ENCODE results near the gene XCL1. TPM values are rescaled to one million over a fixed set of nuclear protein-coding genes. Genes with fewer than 3 reads are reported as not detected.

The XCL1 gene
- total RNA-seq, 2 donors from 2014 or later = 0.50 TPM; not detected in 1

DNA sequence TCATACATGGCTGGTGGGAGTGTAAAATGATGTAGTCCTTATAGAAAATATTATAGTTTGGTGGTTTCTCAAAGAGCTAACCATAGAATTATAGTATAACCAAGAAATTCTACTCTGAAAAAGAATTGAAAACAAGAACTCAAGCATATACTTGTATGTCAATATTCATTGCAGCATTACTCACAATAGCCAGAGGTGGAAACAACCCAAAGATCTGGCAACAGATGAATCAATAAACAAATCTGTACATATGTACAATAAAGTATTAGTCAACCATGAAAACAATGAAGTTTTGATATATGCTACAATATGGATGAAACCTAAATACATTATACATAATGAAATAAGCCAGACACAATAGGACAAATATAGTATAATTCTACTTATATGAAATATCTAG lies 29.7 kb downstream of the XCL1 start:
- Mint-ChIP-seq H3K27me3 (peaks cover 10% of the 10 kb centered on the region), H3K27ac (no peak overlapping the region), H3K9me3 (no peaks in the 10 kb centered on the region), H3K4me1 (no peaks in the 10 kb centered on the region), H3K36me3 (ENCODE audit: low read depth) (no peaks in the 10 kb centered on the region), H3K4me3 (no peak overlapping the region)
- ATAC-seq (replicated peaks) = no peak

GRCh38 chr1:168607872-168608428 lies 31.5 kb downstream of the XCL1 start:
- Mint-ChIP-seq H3K4me1 (no peaks in the 10 kb centered on the region), H3K9me3 (no peaks in the 10 kb centered on the region), H3K4me3 (no peak overlapping the region), H3K36me3 (ENCODE audit: low read depth) (no peaks in the 10 kb centered on the region), H3K27ac (no peak overlapping the region), H3K27me3 (peaks cover 10% of the 10 kb centered on the region)
- ATAC-seq (replicated peaks) = no peak

DNA sequence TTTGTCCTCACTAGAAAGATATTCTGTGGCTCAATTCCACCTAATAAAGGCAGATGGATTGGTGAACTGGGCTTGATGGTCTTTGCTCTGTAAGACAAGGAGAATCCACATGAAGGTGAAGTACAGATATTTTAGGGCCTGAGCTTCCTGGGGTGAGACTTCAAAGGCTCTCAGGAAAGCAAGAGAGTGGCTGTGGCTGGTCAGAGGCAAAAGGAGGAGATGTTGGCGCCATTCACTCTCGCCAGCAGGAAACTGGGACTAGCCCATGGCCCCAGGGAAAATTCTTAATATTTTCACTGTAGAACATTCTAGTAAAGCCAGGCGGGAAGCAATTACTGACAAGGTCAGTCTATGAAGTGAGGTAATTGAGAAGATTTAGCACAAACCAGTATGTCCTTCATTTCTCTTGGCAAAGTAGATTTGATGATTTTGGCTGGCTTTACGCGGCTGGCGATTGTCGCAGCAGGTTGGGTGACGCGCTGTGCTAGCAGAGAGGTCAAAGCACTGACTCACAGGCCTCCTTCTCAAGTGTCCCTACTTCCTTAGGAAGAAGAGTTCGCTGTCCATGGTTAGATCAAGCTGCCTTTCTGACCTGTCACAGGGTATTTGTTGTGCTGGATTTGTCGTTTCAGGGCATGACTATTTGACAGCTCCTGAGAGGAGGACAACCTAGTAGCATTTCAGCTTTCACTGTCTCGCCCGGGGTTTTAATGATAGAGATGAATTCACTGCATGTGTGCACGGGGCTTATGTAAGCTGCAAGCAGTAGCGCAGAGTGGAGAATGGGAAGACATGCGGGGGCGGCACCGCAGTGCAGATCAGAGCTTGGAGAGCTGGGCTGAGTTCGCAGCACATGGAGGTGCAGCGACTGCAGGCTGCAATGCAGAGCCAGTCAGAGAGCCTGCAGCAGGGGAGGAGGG lies 32.7 kb downstream of the XCL1 start:
- H3K4me1 Mint-ChIP-seq = no peaks in the 10 kb centered on the region
- no peaks in the 10 kb centered on the region for H3K36me3 Mint-ChIP-seq (ENCODE audit: low read depth)
- H3K27me3 Mint-ChIP-seq = peaks cover 13% of the 10 kb centered on the region
- no peak overlapping the region for H3K27ac Mint-ChIP-seq
- H3K4me3 Mint-ChIP-seq = no peak overlapping the region
- no peak for ATAC-seq (replicated peaks)
- no peaks in the 10 kb centered on the region for H3K9me3 Mint-ChIP-seq

- Mint-ChIP-seq H3K36me3 (ENCODE audit: low read depth) (no peaks in the 10 kb centered on the region), H3K4me1 (no peaks in the 10 kb centered on the region), H3K27me3 (peaks cover 13% of the 10 kb centered on the region), H3K9me3 (no peaks in the 10 kb centered on the region), H3K27ac (no peak overlapping the region), H3K4me3 (no peak overlapping the region)
- ATAC-seq (replicated peaks) = no peak
Measured at GRCh38 chr1:168609741-168610510, 33.5 kb downstream of the XCL1 start.

DNA sequence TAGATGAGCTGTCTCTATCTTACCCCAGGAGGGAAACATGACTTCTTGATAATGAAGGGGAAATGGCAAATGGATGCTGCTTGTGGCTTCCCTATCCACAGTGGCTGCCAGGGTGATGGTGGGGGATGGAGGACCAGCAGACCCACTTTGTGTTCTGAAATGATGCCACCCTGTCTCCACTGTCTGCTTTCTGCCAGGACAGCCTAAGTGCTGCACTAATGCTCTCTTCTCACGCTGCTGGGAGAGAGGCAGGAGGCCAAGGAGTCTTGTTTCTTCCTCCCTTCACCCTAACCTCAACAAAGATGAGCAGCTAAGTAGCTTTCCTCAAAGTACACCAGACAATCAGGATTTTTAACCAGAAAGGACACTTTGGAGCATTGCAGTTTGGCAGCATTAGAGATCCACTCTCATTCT lies 36.6 kb downstream of the XCL1 start:
- Mint-ChIP-seq H3K27ac (no peak overlapping the region), H3K36me3 (ENCODE audit: low read depth) (no peaks in the 10 kb centered on the region), H3K9me3 (no peaks in the 10 kb centered on the region), H3K4me3 (no peak overlapping the region), H3K27me3 (peaks cover 13% of the 10 kb centered on the region), H3K4me1 (no peaks in the 10 kb centered on the region)
- ATAC-seq (replicated peaks) = no peak

GRCh38 chr1:168613691-168614231 lies 37.4 kb downstream of the XCL1 start:
- no peaks in the 10 kb centered on the region for H3K9me3 Mint-ChIP-seq
- no peaks in the 10 kb centered on the region for H3K36me3 Mint-ChIP-seq (ENCODE audit: low read depth)
- H3K4me1 Mint-ChIP-seq = no peaks in the 10 kb centered on the region
- H3K27ac Mint-ChIP-seq = no peak overlapping the region
- ATAC-seq (replicated peaks) = no peak
- peaks cover 10% of the 10 kb centered on the region for H3K27me3 Mint-ChIP-seq
- H3K4me3 Mint-ChIP-seq = no peak overlapping the region

GRCh38 chr1:168614235-168614634 lies 37.8 kb downstream of the XCL1 start:
- Mint-ChIP-seq H3K36me3 (ENCODE audit: low read depth) (no peaks in the 10 kb centered on the region), H3K9me3 (no peaks in the 10 kb centered on the region), H3K4me1 (no peaks in the 10 kb centered on the region), H3K27me3 (peaks cover 8% of the 10 kb centered on the region), H3K4me3 (no peak overlapping the region), H3K27ac (no peak overlapping the region)
- ATAC-seq (replicated peaks) = no peak

DNA sequence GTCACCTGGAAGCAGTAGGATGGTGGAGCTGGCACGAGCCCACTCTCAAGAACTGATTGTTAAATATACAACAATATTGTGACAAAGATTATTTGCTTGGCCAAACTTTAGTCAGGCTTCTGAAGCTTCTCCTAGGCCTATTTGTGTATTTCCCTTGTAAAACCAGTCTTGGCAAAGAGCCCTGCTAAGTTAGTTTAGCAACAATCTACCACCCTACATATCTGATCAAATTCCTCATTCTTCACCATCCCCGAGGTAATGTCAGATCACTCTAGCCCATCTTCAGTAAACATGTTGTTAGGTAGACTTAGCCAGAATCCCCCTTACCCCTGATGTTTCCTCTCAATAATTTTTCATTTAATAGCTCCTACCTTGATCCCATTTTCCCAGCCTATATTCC lies 39.6 kb downstream of the XCL1 start:
- H3K27me3 Mint-ChIP-seq = peaks cover 3% of the 10 kb centered on the region
- no peak for ATAC-seq (replicated peaks)
- H3K36me3 Mint-ChIP-seq (ENCODE audit: low read depth) = no peaks in the 10 kb centered on the region
- no peaks in the 10 kb centered on the region for H3K4me1 Mint-ChIP-seq
- H3K9me3 Mint-ChIP-seq = no peaks in the 10 kb centered on the region
- H3K4me3 Mint-ChIP-seq = no peak overlapping the region
- H3K27ac Mint-ChIP-seq = no peak overlapping the region

- no peak for ATAC-seq (replicated peaks)
- H3K27me3 Mint-ChIP-seq = peaks cover 3% of the 10 kb centered on the region
- no peak overlapping the region for H3K27ac Mint-ChIP-seq
- H3K36me3 Mint-ChIP-seq (ENCODE audit: low read depth) = no peaks in the 10 kb centered on the region
- no peaks in the 10 kb centered on the region for H3K9me3 Mint-ChIP-seq
- no peaks in the 10 kb centered on the region for H3K4me1 Mint-ChIP-seq
- H3K4me3 Mint-ChIP-seq = no peak overlapping the region
Measured at GRCh38 chr1:168617974-168618750, 41.8 kb downstream of the XCL1 start.

GRCh38 chr1:168618886-168619285 lies 42.5 kb downstream of the XCL1 start:
- H3K4me1 Mint-ChIP-seq = no peaks in the 10 kb centered on the region
- H3K4me3 Mint-ChIP-seq = no peak overlapping the region
- no peaks in the 10 kb centered on the region for H3K9me3 Mint-ChIP-seq
- no peaks in the 10 kb centered on the region for H3K36me3 Mint-ChIP-seq (ENCODE audit: low read depth)
- H3K27ac Mint-ChIP-seq = no peak overlapping the region
- ATAC-seq (replicated peaks) = no peak
- H3K27me3 Mint-ChIP-seq = no peaks in the 10 kb centered on the region

- no peak overlapping the region for H3K4me3 Mint-ChIP-seq
- peaks cover under 1% of the 10 kb centered on the region for H3K27me3 Mint-ChIP-seq
- no peaks in the 10 kb centered on the region for H3K36me3 Mint-ChIP-seq (ENCODE audit: low read depth)
- H3K4me1 Mint-ChIP-seq = no peaks in the 10 kb centered on the region
- no peaks in the 10 kb centered on the region for H3K9me3 Mint-ChIP-seq
- no peak overlapping the region for H3K27ac Mint-ChIP-seq
- no peak for ATAC-seq (replicated peaks)
Measured at GRCh38 chr1:168621356-168621755, 45.0 kb downstream of the XCL1 start.

- Mint-ChIP-seq H3K27me3 (peaks cover 4% of the 10 kb centered on the region), H3K4me1 (no peaks in the 10 kb centered on the region), H3K27ac (no peak overlapping the region), H3K4me3 (no peak overlapping the region), H3K9me3 (no peaks in the 10 kb centered on the region), H3K36me3 (ENCODE audit: low read depth) (no peaks in the 10 kb centered on the region)
- no peak for ATAC-seq (replicated peaks)
Measured at GRCh38 chr1:168623003-168623828, 46.8 kb downstream of the XCL1 start.

- H3K36me3 Mint-ChIP-seq (ENCODE audit: low read depth) = no peaks in the 10 kb centered on the region
- H3K4me3 Mint-ChIP-seq = no peak overlapping the region
- ATAC-seq (replicated peaks) = no peak
- H3K4me1 Mint-ChIP-seq = no peaks in the 10 kb centered on the region
- H3K27me3 Mint-ChIP-seq = peaks cover 7% of the 10 kb centered on the region
- no peak overlapping the region for H3K27ac Mint-ChIP-seq
- no peaks in the 10 kb centered on the region for H3K9me3 Mint-ChIP-seq
Measured at GRCh38 chr1:168623831-168624230, 47.4 kb downstream of the XCL1 start.

All from activated T-helper 17 cell treated with anti-CD3 and anti-CD28 coated beads, Interleukin-2, amount 50 U/mL, for 72 hours (primary cell).